HG03571 (cell line): ENCODE data around the gene COX6A2.
"Not testable (repeated sequence)": the region's sequence is repeated elsewhere in the genome, so short reads cannot be mapped to it uniquely, and the experiment has no call there.

ENCODE experiments used
- ATAC-seq: cut with Tn5 transposase; IDR thresholded peaks from one replicate; pipeline ENCODE4 v1.9.1; 2021; ENCODE audit not compliant: unreplicated experiment

Gene COX6A2

DNA sequence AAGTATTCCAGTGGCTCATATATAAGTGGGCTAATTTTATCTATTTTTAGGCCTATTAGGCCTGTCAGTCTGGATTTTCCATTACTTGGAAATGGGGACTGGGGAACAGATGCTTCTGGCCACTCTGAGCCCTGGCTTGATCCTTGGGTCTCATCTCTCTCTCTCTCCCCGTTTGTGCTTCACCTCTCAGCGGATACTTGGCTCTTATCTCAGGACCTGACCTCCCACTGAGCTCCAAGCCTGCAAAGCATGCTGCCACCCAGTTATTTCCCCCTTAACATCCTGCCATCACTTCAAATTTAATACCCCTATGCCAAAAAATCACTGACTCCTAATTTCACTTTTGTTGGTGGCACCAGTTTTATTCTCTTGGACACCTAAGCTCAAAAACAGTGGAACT is 10.3 kb upstream of the COX6A2 start:
- ATAC-seq, result no peak

DNA sequence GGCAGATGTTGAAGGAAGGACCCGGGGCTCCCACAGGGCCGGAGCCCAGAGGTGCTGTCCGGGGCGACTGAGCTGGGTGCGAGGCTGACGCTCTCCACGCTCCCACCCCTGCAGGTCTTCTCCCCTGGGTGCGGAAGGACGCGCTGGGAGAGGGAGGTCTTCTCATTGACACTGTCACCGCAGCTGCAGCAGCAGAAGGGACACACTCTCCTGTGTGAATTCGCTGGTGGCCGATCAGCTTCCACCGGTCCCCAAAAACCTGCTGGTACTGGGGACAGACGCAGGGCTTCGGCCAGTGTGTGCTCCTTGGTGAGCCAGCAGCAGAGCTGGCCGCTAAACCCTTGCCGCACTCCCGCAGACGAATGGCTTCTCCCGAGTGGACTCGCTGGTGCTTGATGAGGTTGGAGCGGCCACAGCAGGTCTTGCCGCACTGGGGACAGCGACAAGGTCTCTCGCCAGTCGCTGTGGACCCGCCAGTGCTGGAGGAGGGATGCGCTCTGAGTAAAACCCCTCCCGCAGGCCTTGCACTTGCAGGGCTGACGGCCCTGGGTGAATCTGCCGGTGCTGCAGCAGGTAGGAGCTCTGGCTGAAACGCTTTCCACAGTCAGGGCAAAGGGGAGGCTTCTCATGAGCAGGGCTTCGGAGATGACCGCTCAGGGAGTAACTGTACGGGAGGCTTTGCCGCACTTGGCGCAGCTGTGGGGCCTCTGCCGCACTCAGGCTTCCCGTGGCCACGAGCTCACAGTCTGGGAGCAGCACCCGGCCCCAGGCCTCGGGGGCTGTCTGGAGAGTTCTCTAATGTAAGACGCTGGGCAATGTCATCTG is 8.3 kb upstream of the COX6A2 start:
- no peak for ATAC-seq

DNA sequence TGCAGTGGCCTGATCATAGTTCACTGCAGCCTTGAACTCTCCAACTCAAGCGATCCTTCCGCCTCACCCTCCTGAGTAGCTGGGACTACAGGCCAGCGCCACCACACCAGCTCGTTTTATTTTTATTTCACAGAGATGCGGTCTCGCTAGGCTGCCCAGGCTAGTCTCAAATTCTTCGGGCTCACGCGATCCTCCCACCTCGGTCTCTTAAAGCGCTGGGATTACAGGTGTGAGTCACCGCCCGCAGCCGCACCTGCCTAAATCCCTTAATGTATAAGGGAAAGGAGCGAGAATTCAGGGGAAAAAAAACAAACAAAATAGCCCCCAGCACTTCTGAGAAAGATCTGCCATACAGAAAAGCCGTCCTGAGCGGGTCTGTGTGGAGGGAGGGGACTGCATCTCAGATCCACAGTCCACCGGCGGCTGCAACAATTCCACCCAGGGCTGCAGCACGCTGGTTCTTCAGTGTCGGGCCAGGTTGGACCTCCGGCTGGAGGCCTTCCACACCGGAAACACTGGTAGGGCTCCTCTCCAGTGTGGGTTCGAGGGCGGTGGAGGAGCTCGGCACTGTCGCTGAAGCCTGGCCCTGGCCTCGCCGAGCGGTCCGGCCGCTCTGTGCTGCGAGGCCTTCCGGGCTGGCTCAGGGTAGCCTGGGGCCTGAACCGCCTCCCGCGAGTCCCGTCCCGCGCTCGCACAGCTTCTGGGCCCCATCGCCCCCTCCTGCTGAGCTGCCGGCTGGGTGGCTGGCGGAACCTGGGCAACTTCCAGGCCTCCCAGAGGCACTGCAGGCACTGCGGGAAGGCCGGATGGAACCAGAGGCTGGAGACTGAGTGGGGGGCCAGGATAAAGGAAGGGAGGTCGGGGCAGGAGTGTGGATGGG is 7.4 kb upstream of the COX6A2 start:
- ATAC-seq, result no peak

DNA sequence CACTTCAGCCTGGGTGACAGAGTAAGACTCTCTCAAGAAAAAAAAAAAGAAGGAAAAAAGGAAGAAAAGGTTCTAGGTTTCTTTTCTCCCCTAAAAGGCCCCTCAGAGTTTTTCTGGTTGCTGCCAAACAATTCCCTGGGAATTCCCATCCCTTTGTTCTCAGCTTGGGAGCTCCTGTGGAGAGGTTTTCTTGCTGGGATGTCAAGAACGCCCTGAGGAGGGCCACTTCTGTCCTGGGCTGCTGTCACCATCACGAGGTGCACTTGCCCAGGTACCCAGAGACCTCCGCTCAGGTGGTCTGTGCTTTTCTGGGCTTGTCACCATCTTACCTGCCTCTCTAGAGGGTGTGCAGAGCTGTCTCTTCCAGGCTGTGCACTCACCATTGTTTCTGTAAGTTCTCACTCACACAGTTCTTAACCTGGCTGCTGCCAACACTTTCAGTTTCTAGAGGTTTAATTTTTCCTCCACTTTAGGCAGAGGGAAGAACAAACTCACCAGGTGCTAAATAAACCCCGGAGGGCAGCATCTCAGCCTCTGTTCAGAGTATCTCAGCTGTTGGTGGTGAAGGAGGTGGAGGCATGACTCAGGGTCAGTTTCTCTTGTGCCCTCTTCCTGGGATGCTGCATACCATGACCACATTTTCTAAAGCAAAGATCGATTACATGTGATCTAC is 2.4 kb upstream of the COX6A2 start:
- no peak for ATAC-seq

GRCh38 chr16:31429796-31430195 is 1.6 kb upstream of the COX6A2 start:
- ATAC-seq, result no peak

DNA sequence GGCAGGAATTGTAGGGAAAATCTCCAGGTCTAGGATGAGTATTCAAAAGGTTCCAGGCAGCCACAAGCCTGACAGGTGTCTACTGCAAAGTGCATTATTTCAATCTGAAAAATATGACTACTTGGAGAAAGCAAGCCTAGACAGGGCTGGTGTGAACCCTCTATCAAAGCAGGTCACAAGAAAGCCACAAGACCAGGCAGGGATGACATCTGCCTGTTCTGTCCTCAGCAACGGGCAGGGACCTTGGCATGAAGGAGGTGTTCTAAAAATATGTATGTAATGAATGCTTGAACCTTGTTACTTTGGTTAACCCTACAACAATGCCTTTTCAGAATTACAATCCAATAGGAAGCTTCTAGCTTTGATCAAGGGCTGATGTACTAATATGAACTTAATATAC is 1.2 kb upstream of the COX6A2 start:
- no peak for ATAC-seq

GRCh38 chr16:31428638-31429247 is 583 bp upstream of the COX6A2 start:
- ATAC-seq, result no peak

GRCh38 chr16:31427441-31428278 is 500 bp downstream of the COX6A2 start:
- no peak for ATAC-seq

DNA sequence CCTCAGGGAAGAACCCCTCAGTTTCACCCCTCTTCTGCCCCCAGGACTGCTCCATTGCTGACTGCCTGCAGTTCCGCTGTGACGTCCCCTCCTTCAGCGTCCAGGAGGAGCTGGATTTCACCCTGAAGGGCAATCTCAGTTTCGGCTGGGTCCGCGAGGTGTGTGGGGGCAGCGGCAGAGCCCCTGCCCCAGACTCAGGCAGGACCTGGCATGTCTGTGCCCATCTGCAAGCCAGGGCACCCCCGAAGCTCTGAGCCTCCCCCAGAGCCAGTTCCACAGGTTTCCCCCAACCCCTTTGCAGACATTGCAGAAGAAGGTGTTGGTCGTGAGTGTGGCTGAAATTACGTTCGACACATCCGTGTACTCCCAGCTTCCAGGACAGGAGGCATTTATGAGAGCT is 4.4 kb downstream of the COX6A2 start:
- no peak for ATAC-seq

- no peak for ATAC-seq
Measured at GRCh38 chr16:31423241-31423640, 4.9 kb downstream of the COX6A2 start.

DNA sequence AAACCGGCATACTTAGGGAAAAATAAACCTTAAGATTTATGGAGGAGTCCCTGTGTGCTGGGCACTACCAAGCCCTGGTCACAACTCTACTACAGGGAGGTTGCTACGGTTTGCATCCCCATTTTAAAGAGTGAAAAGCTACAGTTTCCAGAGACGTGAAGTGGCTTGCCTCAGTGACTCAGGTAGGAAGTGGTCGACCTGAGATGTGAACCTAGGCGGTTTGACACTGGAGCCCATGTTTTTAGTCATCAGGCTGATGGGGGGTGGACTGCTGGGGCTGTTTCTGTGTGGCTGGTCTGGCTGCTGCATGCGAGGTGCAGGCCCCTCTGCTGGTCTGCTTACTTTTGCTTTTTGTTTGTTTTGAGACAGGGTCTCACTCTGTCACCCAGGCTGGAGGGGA is 6.6 kb downstream of the COX6A2 start:
- no peak for ATAC-seq

- ATAC-seq, result no peak
Measured at GRCh38 chr16:31420037-31420436, 8.1 kb downstream of the COX6A2 start.

DNA sequence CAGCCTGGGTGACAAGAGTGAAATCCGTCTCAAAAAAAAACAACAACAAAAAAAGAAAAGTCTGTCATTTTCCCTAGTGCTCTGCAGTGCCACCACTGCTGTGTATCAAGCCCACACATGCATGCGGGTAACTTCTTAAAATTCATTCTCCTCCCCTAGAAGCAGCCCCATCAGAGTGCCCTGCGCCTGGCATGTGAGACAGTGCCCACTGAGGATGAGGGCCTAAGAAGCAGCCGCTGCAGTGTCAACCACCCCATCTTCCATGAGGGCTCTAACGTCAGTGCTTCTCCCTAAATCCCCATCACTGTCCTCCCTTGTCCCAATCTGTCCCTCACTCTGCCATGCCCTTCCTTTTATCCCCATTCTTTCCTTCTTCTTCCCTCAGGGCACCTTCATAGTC is 10.2 kb downstream of the COX6A2 start:
- ATAC-seq, result no peak

DNA sequence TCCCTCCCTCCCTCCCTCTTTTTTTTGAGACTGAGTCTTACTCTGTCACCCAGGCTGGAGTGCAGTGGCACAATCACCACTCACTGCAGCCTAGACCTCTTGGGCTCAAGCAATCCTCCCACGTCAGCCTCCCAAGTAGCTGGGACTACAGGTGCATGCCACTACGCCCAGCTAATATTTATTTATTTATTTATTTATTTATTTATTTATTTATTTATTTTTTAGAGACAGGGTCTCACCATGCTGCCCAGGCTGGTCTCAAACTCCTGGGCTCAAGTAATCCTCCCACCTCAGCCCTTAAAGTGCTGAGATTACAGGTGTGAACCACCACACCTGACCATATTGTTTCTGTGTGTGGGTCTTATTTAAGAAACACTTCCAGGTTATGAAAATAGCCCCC is 11.1 kb downstream of the COX6A2 start:
- not testable (repeated sequence) for ATAC-seq

DNA sequence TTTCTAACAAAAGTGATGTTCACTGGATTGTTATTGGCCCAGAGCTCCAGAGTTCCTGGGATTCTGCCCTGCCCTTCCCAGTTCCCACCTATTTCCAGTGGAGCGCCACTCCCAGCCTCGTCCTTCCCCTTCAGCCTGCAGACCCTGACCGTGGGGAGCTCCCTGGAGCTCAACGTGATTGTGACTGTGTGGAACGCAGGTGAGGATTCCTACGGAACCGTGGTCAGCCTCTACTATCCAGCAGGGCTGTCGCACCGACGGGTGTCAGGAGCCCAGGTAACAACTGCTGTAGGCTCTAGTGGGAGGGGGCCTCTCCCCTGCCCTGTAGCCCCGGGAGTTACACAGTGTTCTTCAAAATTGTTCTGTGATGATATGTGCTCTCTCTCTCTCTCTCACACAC is 11.8 kb downstream of the COX6A2 start:
- no peak for ATAC-seq

DNA sequence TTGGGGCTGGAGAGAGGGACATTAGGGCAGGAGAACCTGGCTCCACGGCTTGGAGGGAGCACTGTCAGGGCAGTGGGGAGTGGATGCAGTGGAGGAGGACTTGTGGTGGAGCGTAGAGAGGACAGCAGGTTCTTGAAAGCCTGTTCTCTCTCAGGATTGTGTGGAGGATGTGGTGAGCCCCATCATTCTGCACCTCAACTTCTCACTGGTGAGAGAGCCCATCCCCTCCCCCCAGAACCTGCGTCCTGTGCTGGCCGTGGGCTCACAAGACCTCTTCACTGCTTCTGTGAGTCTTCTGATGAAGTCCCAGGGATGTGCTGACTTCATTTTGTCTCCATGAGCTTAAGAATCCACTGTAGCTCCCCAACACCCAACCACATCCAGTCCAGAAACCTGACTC is 13.5 kb downstream of the COX6A2 start:
- no peak for ATAC-seq

DNA sequence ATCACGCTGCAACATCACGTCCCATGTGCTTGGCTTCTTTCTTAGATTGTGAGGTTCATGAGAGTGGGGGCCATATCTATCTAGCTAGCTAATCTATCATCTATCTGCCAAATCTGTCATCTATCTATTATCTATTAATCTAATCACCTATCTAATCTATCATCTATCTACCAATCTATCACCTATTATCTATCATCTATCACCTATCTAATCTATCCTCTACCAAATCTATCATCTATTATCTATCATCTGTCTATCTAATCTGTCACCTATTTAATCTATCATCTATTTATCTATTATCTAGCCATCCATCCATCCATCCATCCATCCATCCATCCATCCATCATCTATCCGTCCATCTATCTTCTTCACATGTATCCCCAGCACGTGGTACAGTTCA is 14.2 kb downstream of the COX6A2 start:
- no peak for ATAC-seq

DNA sequence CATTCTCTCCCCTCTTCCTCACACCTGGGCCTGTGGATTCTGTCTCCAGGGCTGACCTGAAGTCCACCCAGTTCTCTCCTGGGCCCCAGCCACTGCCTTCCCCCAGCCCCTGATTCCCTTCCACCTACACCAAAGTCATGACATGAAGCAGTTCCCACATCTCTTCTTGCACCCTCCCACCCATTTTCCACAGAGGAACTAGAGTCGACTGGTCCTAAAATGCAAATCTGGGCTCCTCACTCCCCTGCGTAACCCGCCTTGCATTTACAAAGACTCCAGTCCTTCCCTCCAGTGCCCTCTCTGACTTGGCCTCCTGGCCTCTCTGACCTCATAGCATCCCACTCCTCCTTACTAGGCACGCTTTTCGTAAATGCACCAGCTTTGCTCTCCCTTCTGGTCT is 14.8 kb downstream of the COX6A2 start:
- ATAC-seq, result no peak

DNA sequence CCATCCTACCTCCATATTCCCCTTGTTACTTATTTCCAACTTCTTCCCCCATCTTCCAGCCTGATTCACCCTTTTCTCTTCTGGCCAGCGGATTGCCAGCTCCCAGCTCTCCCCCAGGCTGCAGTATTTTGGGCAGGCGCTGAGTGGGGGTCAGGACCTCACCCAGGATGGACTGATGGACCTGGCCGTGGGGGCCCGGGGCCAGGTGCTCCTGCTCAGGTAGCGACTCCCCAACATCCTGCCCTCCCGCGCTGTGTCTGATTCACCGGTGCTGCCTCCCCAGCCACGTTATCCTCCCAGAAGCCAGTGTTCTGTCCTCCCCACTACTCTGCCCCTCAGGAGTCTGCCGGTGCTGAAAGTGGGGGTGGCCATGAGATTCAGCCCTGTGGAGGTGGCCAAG is 15.4 kb downstream of the COX6A2 start:
- no peak for ATAC-seq
